Endothelial cell (in vitro differentiated cells): ENCODE measurements around the gene PLEKHM1. TPM values are rescaled to one million over a fixed set of nuclear protein-coding genes. Genes with fewer than 3 reads are reported as not detected.

ENCODE experiments used
- DNase-seq: peaks from one replicate; pipeline ENCODE4 v3.0.0; 2021; ENCODE audit warnings: low spot score
- H3K27ac Mint-ChIP-seq: one replicate; pipeline ENCODE4 v1.8.0; 2021; ENCODE audit warnings: mixed read lengths, inconsistent platforms; ENCODE audit not compliant: unreplicated experiment
- H3K27me3 Mint-ChIP-seq: one replicate; pipeline ENCODE4 v1.8.0; 2021; ENCODE audit warnings: mild to moderate bottlenecking, moderate library complexity, mixed read lengths, inconsistent platforms; ENCODE audit not compliant: unreplicated experiment
- H3K36me3 Mint-ChIP-seq: one replicate; pipeline ENCODE4 v1.8.0; 2021; ENCODE audit warnings: mild to moderate bottlenecking, low read depth, mixed read lengths, inconsistent platforms; ENCODE audit not compliant: unreplicated experiment
- H3K4me1 Mint-ChIP-seq: one replicate; pipeline ENCODE4 v1.8.0; 2021; ENCODE audit warnings: mild to moderate bottlenecking, mixed read lengths, inconsistent platforms; ENCODE audit not compliant: unreplicated experiment
- H3K4me3 Mint-ChIP-seq: one replicate; pipeline ENCODE4 v1.8.0; 2021; ENCODE audit warnings: mild to moderate bottlenecking, mixed read lengths, inconsistent platforms; ENCODE audit not compliant: unreplicated experiment
- H3K9me3 Mint-ChIP-seq: one replicate; pipeline ENCODE4 v1.8.0; 2021; ENCODE audit warnings: mixed read lengths, inconsistent platforms; ENCODE audit not compliant: unreplicated experiment
- CTCF ChIP-seq: fragments of 200-600 bp; sonication (generic); IDR thresholded peaks from one replicate; pipeline ENCODE4 v1.5.0; 2021; ENCODE audit warnings: antibody characterized with exemption; ENCODE audit not compliant: unreplicated experiment
- total RNA-seq: library from RNA; stranded (reverse); fragmentation: NEBNext Ultra II Directional; extraction: Animal tissue kit (Norgen Biotek cat#: 25700); gene quantifications from one replicate; pipeline ENCODE4 v1.2.1, GENCODE V29; 2021; ENCODE audit not compliant: unreplicated experiment

The PLEKHM1 gene
- total RNA-seq, 1 donor from 2014 or later, result 46.6 TPM

GRCh38 chr17:45395569-45396415 is 94.7 kb downstream of the PLEKHM1 start:
- Mint-ChIP-seq H3K4me1 (peaks cover 12% of the 10 kb centered on the region), H3K27ac (no peak overlapping the region), H3K36me3 (peaks cover 28% of the 10 kb centered on the region), H3K9me3 (no peaks in the 10 kb centered on the region), H3K4me3 (no peak overlapping the region), H3K27me3 (peaks cover 12% of the 10 kb centered on the region)
- DNase-seq, result no peak
- TF ChIP-seq CTCF, result no peak

- DNase-seq, result peak; percentile 82
- H3K4me3 Mint-ChIP-seq, result no peak overlapping the region
- TF ChIP-seq CTCF, result peak; percentile 83
- no peak overlapping the region for H3K27ac Mint-ChIP-seq
- H3K4me1 Mint-ChIP-seq, result peaks cover 12% of the 10 kb centered on the region
- peaks cover 22% of the 10 kb centered on the region for H3K36me3 Mint-ChIP-seq
- peaks cover 12% of the 10 kb centered on the region for H3K27me3 Mint-ChIP-seq
- no peaks in the 10 kb centered on the region for H3K9me3 Mint-ChIP-seq
These were observed 95.5 kb downstream of the PLEKHM1 start for GRCh38 chr17:45394913-45395568.

GRCh38 chr17:45394564-45394912 is 96.0 kb downstream of the PLEKHM1 start:
- Mint-ChIP-seq H3K4me1 (peaks cover 12% of the 10 kb centered on the region), H3K9me3 (no peaks in the 10 kb centered on the region), H3K27me3 (peaks cover 12% of the 10 kb centered on the region), H3K27ac (no peak overlapping the region), H3K36me3 (peaks cover 22% of the 10 kb centered on the region), H3K4me3 (no peak overlapping the region)
- DNase-seq, result no peak
- TF ChIP-seq CTCF, result no peak

GRCh38 chr17:45394091-45394490 is 96.4 kb downstream of the PLEKHM1 start:
- peaks cover 22% of the 10 kb centered on the region for H3K36me3 Mint-ChIP-seq
- H3K27me3 Mint-ChIP-seq, result peaks cover 12% of the 10 kb centered on the region
- peaks cover 12% of the 10 kb centered on the region for H3K4me1 Mint-ChIP-seq
- DNase-seq, result no peak
- H3K9me3 Mint-ChIP-seq, result no peaks in the 10 kb centered on the region
- no peak overlapping the region for H3K27ac Mint-ChIP-seq
- TF ChIP-seq CTCF, result no peak
- no peak overlapping the region for H3K4me3 Mint-ChIP-seq

GRCh38 chr17:45393411-45393810 is 97.1 kb downstream of the PLEKHM1 start:
- no peak for TF ChIP-seq CTCF
- Mint-ChIP-seq H3K27ac (no peak overlapping the region), H3K9me3 (peaks cover 3% of the 10 kb centered on the region), H3K4me3 (no peak overlapping the region), H3K27me3 (peaks cover 12% of the 10 kb centered on the region), H3K4me1 (peaks cover 12% of the 10 kb centered on the region), H3K36me3 (peaks cover 17% of the 10 kb centered on the region)
- no peak for DNase-seq
